AG10803 (cell line): ENCODE results near the gene CDK9.

ENCODE experiments used
- DNase-seq: peaks from one replicate; pipeline ENCODE4 v3.0.0; 2010; ENCODE audit warnings: low read depth
- H3K4me3 ChIP-seq: 2 replicates; pipeline ENCODE4 v1.5.1; 2011; ENCODE audit warnings: mild to moderate bottlenecking, low read length, control low read depth
- TF ChIP-seq, protein P1 (sequence below): conservative IDR thresholded peaks from 2 replicates; pipeline ENCODE4 v1.5.1; 2011; ENCODE audit warnings: mild to moderate bottlenecking, low read length, control low read depth, inconsistent platforms

The CDK9 gene

DNA sequence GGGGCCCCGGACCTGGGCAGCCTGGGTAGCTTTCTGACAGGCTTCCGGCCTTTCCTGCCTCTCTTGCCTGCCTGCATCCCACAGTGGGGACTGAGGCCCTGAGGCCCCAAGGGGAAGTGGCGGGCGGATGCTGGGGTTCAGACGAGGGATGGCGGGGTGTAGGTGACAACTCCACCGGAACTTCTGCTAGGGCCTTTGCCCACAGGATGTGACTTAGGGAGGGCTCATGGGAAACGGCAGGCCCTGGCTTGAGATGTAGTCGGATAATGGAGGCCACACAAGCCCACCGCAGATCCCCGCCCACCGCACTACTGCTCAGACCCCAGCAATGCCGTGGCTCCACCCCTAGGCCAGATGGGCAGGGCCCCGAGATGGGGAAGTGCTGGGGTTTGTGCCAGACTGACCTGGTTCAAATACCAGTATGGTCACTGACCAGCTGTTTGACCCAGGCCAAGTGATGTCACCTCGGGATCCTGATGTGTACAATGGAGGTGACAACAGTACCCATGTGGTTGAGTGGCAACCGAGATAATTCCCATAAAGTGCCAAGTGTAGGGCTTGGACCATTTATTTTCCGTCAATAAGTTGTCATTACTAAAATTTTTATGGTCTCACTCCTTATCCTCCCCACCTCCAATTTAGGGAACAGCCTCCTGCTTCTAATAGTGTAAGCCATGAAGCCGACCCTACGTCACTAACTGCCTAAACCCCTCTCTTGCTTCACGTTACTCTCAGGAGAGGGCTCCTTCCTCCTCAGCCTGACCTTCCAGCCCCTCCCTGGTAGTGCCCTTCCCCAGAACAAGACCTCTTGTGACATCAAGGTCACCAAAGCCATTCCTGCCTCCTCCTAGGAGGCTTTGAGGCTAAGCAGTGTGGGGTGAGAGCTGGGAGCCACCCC lies 2.5 kb upstream of the CDK9 start:
- DNase-seq: no peak
- no peak overlapping the region for H3K4me3 ChIP-seq
- TF ChIP-seq, protein P1, sequence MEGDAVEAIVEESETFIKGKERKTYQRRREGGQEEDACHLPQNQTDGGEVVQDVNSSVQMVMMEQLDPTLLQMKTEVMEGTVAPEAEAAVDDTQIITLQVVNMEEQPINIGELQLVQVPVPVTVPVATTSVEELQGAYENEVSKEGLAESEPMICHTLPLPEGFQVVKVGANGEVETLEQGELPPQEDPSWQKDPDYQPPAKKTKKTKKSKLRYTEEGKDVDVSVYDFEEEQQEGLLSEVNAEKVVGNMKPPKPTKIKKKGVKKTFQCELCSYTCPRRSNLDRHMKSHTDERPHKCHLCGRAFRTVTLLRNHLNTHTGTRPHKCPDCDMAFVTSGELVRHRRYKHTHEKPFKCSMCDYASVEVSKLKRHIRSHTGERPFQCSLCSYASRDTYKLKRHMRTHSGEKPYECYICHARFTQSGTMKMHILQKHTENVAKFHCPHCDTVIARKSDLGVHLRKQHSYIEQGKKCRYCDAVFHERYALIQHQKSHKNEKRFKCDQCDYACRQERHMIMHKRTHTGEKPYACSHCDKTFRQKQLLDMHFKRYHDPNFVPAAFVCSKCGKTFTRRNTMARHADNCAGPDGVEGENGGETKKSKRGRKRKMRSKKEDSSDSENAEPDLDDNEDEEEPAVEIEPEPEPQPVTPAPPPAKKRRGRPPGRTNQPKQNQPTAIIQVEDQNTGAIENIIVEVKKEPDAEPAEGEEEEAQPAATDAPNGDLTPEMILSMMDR: no peak

DNA sequence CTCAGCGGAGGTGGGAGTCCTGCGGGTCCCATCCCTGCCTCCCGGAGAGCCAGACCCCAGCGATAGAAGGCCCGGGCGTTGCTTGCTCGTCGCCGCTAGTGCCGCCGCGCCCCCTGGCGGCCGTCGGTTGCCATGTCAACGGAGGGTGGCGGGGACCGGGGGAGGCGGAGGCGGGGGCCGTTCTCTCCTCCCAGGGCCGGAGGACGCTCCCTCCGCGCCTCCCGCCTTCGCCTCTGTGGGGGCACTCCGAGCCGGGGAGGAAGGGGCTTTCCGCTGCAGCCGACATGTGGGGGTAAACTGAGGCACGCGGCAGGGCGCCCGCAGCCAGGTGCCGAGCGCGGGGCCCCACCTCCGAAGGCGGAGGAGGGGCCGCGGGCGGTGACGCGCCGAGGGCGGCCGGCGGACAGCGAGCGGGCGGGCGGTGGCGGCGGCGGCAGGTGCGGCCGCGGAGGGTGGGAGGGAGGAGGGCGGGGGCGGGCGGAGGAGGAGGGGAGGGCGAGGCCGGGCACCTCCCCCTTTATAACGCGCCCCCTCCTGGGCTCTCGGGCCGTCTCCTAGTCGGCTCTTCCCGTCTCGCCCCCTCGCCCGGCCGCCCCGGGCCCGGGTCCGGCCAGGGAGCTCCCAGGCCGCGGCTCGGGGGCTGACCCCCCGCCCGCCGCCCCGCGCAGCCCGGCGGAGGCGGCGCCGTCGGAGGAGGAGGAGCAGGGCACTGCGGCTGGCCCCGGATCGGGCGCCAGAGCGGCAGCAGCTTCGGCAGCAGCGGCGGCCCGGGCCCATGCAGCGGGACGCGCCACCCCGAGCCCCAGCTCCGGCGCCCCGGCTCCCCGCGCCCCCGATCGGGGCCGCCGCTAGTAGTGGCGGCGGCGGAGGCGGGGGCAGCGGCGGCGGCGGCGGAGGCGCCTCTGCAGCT lies 556 bp upstream of the CDK9 start:
- TF ChIP-seq, protein P1: peak; percentile 60
- peak; percentile 71 for DNase-seq
- peak overlapping the region; percentile 68 for H3K4me3 ChIP-seq

DNA sequence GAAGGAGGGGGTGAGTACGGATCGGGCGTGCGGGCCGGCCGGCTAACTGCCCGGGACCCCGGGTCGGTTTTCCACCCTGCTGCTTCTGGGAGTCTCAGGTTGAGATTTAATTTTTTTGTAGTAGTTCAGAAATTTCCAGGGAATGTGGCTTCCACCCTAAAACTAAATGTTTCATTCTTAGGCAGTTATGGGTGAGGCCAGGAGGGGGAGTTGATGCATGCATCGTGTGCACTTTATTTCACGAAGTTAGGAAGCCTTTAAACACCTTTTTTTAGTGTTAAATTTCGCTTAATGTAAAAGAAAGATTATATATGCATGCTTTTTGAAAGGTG lies 905 bp downstream of the CDK9 start:
- TF ChIP-seq, protein P1: peak; percentile 64
- H3K4me3 ChIP-seq: peak overlapping the region; percentile 89
- peak; percentile 26 for DNase-seq

DNA sequence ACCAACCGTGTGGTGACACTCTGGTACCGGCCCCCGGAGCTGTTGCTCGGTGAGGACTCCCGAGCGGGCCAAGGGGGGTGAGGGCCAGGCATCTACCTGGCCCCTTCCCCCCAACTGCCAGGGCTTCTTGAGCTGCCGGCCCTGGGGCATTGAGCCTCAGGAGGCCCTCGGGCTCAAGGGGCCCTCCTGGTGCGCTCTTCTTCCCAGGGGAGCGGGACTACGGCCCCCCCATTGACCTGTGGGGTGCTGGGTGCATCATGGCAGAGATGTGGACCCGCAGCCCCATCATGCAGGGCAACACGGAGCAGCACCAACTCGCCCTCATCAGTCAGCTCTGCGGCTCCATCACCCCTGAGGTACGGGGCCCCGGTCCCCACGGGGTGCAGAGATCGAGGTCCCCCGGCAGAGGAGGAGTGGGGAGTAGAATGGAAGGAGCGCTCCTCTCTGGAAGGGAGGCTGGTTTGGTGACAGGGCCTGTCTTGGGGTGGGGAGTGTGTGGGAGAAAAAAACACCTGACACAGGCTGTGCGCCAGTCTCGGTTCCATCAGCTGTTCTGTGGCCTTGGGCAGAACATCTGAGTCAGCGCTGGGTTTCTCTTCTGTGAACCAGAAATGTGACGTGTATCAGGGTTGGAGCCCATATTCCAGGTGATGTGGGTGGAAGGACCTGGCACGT lies 2.6 kb downstream of the CDK9 start:
- DNase-seq: no peak
- no peak overlapping the region for H3K4me3 ChIP-seq

DNA sequence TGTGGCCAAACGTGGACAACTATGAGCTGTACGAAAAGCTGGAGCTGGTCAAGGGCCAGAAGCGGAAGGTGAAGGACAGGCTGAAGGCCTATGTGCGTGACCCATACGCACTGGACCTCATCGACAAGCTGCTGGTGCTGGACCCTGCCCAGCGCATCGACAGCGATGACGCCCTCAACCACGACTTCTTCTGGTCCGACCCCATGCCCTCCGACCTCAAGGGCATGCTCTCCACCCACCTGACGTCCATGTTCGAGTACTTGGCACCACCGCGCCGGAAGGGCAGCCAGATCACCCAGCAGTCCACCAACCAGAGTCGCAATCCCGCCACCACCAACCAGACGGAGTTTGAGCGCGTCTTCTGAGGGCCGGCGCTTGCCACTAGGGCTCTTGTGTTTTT lies 3.3 kb downstream of the CDK9 start:
- H3K4me3 ChIP-seq: no peak overlapping the region
- TF ChIP-seq, protein P1: no peak
- DNase-seq: no peak

More for the DNA sequence above, 2.6 kb downstream of the CDK9 start:
- TF ChIP-seq, protein P1: no peak

DNA sequence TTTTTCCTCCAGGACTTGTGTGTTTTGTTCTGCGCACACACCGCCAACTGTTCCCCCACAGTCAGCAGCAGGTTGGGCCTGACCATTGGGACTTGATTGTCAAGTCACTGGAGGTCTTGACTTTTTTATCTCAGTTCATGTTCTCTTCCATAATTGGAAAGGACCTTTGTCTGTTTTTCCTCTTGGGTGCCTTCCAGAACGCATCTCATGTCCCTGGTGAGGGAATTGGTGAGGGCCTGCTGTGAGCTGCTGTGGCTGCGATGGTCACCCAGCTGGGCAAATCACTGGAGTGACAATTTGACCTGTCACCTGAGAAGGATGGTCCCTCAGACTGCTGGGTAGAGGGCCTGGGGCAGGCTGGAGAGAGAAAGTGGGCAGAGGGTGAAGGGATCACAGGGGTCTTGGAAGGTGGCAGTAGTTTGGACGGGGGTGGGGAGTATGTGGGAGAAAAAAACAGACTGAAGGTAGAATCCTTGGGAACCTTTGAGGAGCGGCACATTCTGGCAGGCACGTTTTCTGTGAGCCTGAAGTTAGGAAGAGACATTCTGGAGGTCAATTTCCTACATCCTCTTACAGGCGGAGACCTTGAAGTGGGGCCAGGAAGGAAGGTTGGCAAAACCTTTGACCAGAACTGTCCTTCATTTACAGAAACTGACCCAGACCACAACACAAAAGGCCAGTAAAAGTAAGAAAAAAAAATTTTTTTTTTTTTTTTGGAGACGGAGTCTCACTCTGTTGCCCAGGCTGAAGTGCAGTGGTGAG lies 4.4 kb downstream of the CDK9 start:
- no peak for DNase-seq
- no peak overlapping the region for H3K4me3 ChIP-seq
- TF ChIP-seq, protein P1: no peak
